GM21423 (cell line): Measurements from ENCODE around the gene MATR3.
"Not testable (repeated sequence)": the region's sequence is repeated elsewhere in the genome, so short reads cannot be mapped to it uniquely, and the experiment has no call there.

Experiments used
- ATAC-seq: cut with Tn5 transposase; IDR thresholded peaks from one replicate; pipeline ENCODE4 v1.9.1; 2021; ENCODE audit warnings: mild to moderate bottlenecking, moderate library complexity; ENCODE audit not compliant: unreplicated experiment

Gene MATR3

GRCh38 chr5:139293507-139294373, at the start of gene MATR3:
Gene MATR3 (plus strand): TSS chr5:139293740. CDS start chr5:139307416, 13,676 bp downstream.
- ATAC-seq = peak; percentile 79

- no peak for ATAC-seq
These were observed 47.8 kb upstream of the MATR3 start for GRCh38 chr5:139245637-139246339.

GRCh38 chr5:139246394-139246793, 47.1 kb upstream of the MATR3 start:
- ATAC-seq = no peak

GRCh38 chr5:139248826-139249453, 44.6 kb upstream of the MATR3 start:
- no peak for ATAC-seq

GRCh38 chr5:139251281-139251687, 42.3 kb upstream of the MATR3 start:
- ATAC-seq = no peak

GRCh38 chr5:139251695-139252288, 41.7 kb upstream of the MATR3 start:
- ATAC-seq = no peak

- ATAC-seq = no peak
These were observed 40.4 kb upstream of the MATR3 start for GRCh38 chr5:139253115-139253514.

GRCh38 chr5:139256820-139257219, 36.7 kb upstream of the MATR3 start:
- ATAC-seq = no peak

GRCh38 chr5:139262059-139262741, 31.3 kb upstream of the MATR3 start:
- no peak for ATAC-seq

GRCh38 chr5:139262742-139263445, 30.6 kb upstream of the MATR3 start:
- peak; percentile 80 for ATAC-seq

- ATAC-seq = no peak
These were observed 30.0 kb upstream of the MATR3 start for GRCh38 chr5:139263536-139263935.

GRCh38 chr5:139263946-139264345, 29.6 kb upstream of the MATR3 start:
- no peak for ATAC-seq

GRCh38 chr5:139265001-139265400, 28.5 kb upstream of the MATR3 start:
- no peak for ATAC-seq

GRCh38 chr5:139266236-139266635, 27.3 kb upstream of the MATR3 start:
- ATAC-seq = no peak

GRCh38 chr5:139267481-139267880, 26.1 kb upstream of the MATR3 start:
- no peak for ATAC-seq

- ATAC-seq = no peak
These were observed 25.0 kb upstream of the MATR3 start for GRCh38 chr5:139268364-139269202.

GRCh38 chr5:139270718-139271117, 22.8 kb upstream of the MATR3 start:
- ATAC-seq = not testable (repeated sequence)

GRCh38 chr5:139271201-139272027, 22.1 kb upstream of the MATR3 start:
- no peak for ATAC-seq
